NK-92 (cell line): ENCODE data around the gene TEKT1.

Experiments used
- DNase-seq: peaks from one replicate; lab custom pipeline; 2025; ENCODE audit not compliant: unreplicated experiment; lab: John Stamatoyannopoulos, UW

TEKT1 gene

GRCh38 chr17:6768447-6768846 is 63.1 kb downstream of the TEKT1 start:
- DNase-seq, result no peak

DNA sequence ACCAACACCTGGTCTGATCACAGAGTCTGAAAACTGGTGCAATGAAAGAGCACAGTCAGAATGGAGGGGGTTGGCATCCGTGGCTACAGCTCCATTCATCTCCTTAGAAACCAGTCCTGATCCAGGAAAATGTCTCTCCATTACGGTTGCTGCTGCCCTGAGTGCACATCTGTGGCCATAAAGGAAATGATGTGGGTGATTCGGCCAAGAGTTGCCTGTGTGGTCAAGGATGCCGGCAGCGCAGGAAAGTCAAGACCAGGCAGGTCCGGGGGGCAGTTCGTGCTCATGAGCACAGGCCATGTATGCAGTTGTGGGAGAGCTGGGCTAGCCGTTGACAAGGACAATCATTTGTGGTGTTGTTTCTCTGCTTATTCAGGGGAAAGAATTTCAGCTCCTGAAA is 69.8 kb downstream of the TEKT1 start:
- no peak for DNase-seq

DNA sequence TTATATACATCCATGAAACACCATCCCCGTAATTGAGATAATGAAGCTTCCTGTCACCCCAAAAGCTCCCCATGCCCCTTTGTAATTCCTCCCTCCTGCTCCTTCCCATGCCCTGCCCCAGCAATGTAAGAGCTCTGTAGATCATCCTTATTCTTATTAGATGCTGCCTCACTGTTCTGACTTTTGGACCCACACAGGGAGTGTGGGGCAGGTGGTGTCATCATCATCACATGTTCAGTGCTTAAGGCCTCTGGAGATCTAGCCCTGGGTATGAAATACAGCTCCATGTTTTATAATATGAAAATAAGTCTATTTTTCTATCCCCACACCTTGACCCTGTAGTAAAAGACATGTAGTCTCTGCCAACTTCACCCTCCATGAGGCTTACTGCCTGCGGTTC is 73.8 kb downstream of the TEKT1 start:
- no peak for DNase-seq

DNA sequence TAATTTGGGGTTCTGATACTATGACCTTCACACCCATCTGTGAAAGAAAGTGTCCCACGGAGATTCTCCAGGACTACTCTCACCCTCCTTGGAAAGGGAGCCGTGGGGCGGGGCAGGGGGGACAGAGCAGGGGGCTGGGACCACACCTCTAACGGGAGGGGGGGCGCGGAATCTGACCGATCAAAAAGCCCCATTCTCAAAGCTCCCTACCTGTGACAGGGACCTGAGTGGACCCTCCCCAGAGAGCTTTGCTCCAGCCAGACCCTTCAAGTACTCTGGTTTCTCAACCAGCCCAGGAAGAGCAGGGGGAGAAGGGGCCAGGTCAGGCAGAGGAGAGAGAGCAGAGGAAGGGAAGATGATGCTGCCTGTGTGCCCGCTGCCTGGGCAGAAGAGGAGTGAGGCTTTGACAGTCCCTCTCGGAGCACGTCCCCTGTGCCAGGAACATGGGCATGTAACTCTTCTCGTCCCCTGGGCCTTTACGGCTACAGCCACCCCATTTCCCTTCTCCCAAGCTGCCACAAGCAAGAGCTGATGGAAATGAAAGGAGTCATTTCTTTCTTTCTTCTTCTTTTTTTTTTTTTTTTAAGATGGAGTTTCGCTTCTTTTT is 75.0 kb downstream of the TEKT1 start:
- no peak for DNase-seq

DNA sequence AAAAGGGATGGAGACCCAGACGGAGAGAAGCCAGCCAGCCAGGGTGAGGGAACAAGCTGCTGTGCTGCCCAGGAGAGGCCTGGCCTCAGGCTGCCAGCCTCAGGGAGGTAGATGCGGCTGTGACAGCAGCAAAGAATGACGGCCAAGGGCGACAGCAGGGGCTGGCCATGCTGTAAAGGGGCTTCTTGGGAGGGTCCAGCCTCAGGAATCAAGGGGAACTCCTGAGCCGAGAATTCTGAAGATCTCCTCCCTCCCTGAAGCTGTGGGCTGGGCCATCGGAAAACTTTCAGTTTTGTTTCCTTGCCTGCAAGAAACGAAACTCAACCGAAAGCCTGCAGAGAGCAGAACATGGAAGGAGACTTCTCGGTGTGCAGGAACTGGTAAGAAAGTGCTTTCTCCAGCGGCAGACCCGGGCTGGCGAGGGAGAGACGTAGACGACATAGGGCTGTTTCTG is 75.8 kb downstream of the TEKT1 start, which contains the start of gene XAF1:
XAF1 (plus strand) TSS at position 316 of the 454 bp plus-strand sequence; CDS start at position 349, 33 bp downstream.
- DNase-seq, result no peak

DNA sequence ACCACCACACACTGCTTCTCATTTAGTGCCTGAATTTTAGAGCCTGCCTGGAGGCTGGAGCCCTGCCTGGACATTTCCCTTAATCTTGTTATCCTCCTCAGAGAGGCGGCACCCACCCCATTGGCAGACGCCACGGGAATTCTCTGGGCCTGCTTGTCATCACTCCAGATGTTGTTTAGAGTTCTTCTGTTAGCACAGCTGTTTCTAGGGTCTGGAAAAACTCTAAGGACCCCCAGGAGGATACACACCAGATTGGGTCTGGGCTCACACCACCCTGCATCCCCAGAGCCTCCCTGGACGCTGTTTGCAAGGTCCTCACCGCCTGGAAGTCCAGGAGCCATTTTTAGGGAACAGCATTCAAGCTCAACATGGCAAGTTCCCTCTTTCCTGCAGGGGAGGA is 76.2 kb downstream of the TEKT1 start:
- DNase-seq, result no peak

DNA sequence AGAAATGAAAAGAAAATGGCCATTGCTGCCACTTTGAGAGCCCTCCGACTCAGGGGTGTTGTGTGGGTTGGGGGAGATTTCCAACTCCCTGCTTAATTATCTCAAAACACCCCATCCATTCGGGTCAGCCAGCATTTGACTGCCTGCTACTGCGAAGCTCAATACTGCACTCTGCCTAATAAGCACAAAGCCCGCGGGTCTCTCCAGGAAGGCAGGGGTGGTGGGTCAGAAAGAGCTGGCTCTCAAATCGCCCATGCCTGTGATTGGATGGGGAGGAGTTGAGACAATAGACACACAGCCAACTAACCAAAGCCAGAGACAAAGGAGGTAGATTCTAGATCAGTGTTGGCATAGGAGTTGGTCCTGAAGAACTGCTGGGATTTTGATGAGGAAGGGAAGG is 78.0 kb downstream of the TEKT1 start:
- no peak for DNase-seq

DNA sequence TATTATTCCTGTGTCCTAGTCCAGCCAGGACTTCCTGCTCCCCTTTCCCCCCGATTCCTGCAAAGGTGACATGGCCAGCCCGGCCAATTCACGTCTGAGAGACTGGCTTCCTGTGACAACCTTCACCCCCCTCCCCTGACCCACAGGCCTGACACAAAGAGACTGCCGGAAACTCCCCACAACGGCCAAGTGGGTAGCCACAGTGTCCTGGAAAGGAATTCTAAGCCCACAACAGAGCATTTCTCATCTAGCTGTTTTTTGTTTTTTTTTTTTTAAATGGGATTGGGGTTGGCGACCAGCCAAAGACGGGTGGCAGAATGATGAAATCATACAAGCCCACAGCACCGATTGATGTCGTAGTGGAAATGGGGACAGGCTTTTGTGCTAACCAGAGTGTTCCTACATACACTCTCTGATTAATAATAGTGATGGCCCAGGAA is 78.5 kb downstream of the TEKT1 start:
- DNase-seq, result no peak

DNA sequence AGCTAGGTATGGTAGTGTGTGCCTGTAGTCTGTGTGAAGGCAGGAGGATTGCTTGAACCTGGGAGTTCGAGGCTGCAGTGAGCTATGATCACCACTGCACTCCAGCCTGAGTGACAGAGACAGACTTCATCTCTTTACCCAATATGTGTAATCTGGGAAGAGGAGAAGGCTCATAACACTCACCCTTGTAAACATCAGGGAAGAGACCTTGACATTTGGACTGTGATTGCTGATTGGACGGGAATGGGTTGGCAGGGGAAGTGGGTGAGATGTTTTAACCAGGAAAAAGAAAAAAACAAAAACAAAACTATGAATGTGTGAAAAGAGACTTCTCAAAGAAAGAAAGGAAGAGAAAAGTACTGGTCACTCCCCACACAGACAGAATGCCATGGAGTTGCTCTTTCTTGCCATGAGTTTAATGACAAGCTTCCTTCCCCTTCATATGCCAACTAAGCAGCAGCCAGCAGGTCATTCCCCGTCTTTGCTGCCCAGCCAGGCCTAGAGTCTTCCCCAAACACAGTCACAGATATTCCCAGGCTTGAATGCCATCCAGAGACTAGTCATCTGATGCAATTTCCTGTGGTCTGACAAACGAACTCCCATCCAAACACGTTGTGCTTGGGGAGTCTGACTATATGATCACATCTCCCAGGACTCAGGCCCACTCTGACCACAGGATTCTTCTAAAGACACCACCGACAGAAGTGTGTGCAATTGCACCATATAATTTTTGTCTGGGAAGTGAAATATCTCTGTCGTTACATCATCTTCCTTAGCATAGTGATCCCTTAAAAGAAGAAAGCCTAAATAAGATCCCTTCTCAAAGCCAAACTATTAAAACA is 79.2 kb downstream of the TEKT1 start:
- no peak for DNase-seq

- no peak for DNase-seq
These were observed 82.0 kb downstream of the TEKT1 start for GRCh38 chr17:6749519-6749918.

- no peak for DNase-seq
These were observed 82.9 kb downstream of the TEKT1 start for GRCh38 chr17:6748617-6749016.
